Measurements from ENCODE around the gene ZNF32. TPM values are rescaled to one million over a fixed set of nuclear protein-coding genes. Genes with fewer than 3 reads are reported as not detected.

Gene ZNF32
- total RNA-seq, 1 experiment from 2014 or later, result 14.6 TPM

GRCh38 chr10:43686414-43686813 is 37.7 kb upstream of the ZNF32 start:
- no peak overlapping the region for H3K9ac ChIP-seq (ENCODE audit: extremely low read depth, insufficient read length, low read length)
- no peak for DNase-seq
- H3K4me2 ChIP-seq (ENCODE audit: insufficient read depth, insufficient read length, low read length), result no peak overlapping the region
- H3K4me1 Mint-ChIP-seq, result peaks cover 3 to 5% of the 10 kb centered on the region in 2 experiments; a peak in 2 of 4 replicates
- H3K36me3 Mint-ChIP-seq (ENCODE audit: insufficient read depth in 1 of 3, low read depth in 3 of 3), result no peaks in the 10 kb centered on the region
- H3K27ac ChIP-seq (ENCODE audit: insufficient read length, low read depth, low read length), result no peak overlapping the region
- no peak overlapping the region for H4K91ac ChIP-seq (ENCODE audit: insufficient read length, low read depth, low read length)
- no peak overlapping the region for H3K18ac ChIP-seq (ENCODE audit: insufficient read length, low read depth, low read length)
- no peak overlapping the region for H2AFZ ChIP-seq (ENCODE audit: low read length)
- H3K9me3 Mint-ChIP-seq, result no peaks in the 10 kb centered on the region; a peak in 1 of 5 replicates
- H2AK5ac ChIP-seq (ENCODE audit: insufficient read length, low read length), result no peak overlapping the region
- TF ChIP-seq, protein P1, sequence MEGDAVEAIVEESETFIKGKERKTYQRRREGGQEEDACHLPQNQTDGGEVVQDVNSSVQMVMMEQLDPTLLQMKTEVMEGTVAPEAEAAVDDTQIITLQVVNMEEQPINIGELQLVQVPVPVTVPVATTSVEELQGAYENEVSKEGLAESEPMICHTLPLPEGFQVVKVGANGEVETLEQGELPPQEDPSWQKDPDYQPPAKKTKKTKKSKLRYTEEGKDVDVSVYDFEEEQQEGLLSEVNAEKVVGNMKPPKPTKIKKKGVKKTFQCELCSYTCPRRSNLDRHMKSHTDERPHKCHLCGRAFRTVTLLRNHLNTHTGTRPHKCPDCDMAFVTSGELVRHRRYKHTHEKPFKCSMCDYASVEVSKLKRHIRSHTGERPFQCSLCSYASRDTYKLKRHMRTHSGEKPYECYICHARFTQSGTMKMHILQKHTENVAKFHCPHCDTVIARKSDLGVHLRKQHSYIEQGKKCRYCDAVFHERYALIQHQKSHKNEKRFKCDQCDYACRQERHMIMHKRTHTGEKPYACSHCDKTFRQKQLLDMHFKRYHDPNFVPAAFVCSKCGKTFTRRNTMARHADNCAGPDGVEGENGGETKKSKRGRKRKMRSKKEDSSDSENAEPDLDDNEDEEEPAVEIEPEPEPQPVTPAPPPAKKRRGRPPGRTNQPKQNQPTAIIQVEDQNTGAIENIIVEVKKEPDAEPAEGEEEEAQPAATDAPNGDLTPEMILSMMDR (conservative IDR thresholded peaks at IDR 0.05), result peak; percentile 45
- H4K5ac ChIP-seq (ENCODE audit: insufficient read length, low read depth, low read length), result no peak overlapping the region
- peaks cover 7% of the 10 kb centered on the region; the same call in 1 of the 2 replicates for H3K27me3 ChIP-seq (ENCODE audit: insufficient read depth, low read length)
- no peak overlapping the region for H3K4ac ChIP-seq (ENCODE audit: low read depth, low read length)
- no peak overlapping the region for H2BK15ac ChIP-seq (ENCODE audit: low read depth, low read length)
- no peak overlapping the region for H3K56ac ChIP-seq (ENCODE audit: insufficient read length, low read depth, low read length)
- no peak overlapping the region for H2BK12ac ChIP-seq (ENCODE audit: insufficient read length, low read depth, low read length)
- H3K4me3 Mint-ChIP-seq, result no peak overlapping the region
- WGBS (ENCODE audit: extremely low coverage, insufficient read length, low lambda C conversion rate), result no CpG with 5 or more reads among the region's 6 CpGs
- H3K27ac Mint-ChIP-seq, result no peak overlapping the region
- H3K23me2 ChIP-seq (ENCODE audit: insufficient read length, low read depth, low read length, poor library complexity, severe bottlenecking), result peaks cover 5% of the 10 kb centered on the region
- H3T11ph ChIP-seq (ENCODE audit: low read length), result no peak overlapping the region
- H3K27me3 Mint-ChIP-seq (ENCODE audit: low read depth), result peaks cover 53% of the 10 kb centered on the region
- no peaks in the 10 kb centered on the region for H3K79me1 ChIP-seq (ENCODE audit: insufficient read depth, low read depth, low read length, poor library complexity, severe bottlenecking)
- H3K14ac ChIP-seq (ENCODE audit: insufficient read depth, low read length), result no peak overlapping the region
- H2BK5ac ChIP-seq (ENCODE audit: insufficient read length, low read length), result no peak overlapping the region
- H3K9me3 ChIP-seq (ENCODE audit: control insufficient read depth, low read depth, low read length), result no peaks in the 10 kb centered on the region
- no peak overlapping the region for H2BK120ac ChIP-seq (ENCODE audit: low read depth, low read length, poor library complexity, severe bottlenecking)
- no peaks in the 10 kb centered on the region for H3K79me2 ChIP-seq (ENCODE audit: insufficient read depth, low read length)
- no peaks in the 10 kb centered on the region for H4K20me1 ChIP-seq (ENCODE audit: control insufficient read depth, insufficient read depth, insufficient read length)
- no peak overlapping the region for H2BK20ac ChIP-seq (ENCODE audit: low read depth, low read length, poor library complexity, severe bottlenecking)
- H4K8ac ChIP-seq (replicated peaks; ENCODE audit: insufficient read length, low read depth, low read length), result no peak overlapping the region
- no peaks in the 10 kb centered on the region for H3K4me1 ChIP-seq (ENCODE audit: insufficient read depth, low read length)
- no peak overlapping the region for H3K23ac ChIP-seq (ENCODE audit: insufficient read length, low read depth, low read length)

All from H9 (cell line).